OCI-LY1 (cell line): Measurements from ENCODE around the gene CHST11.

ENCODE experiments used
- H2AFZ ChIP-seq: fragments of 200-600 bp; sonication (generic), shearing (Covaris generic); 2 replicates; pipeline ENCODE4 v1.6.0; 2014; ENCODE audit warnings: antibody characterized with exemption, mild to moderate bottlenecking, low read length
- H3F3A ChIP-seq: fragments of 200-600 bp; sonication (generic), shearing (Covaris generic); 2 replicates; pipeline ENCODE4 v1.6.0; 2014; ENCODE audit warnings: mild to moderate bottlenecking, antibody characterized with exemption, low read length, moderate library complexity; ENCODE audit not compliant: insufficient read depth
- H3K27ac ChIP-seq: fragments of 200-600 bp; sonication (generic); 2 replicates; pipeline ENCODE4 v1.5.1; 2014; ENCODE audit warnings: low read length, mixed run types, mild to moderate bottlenecking, low read depth; ENCODE audit not compliant: poor library complexity, severe bottlenecking
- H3K27me3 ChIP-seq: fragments of 200-600 bp; sonication (generic); 2 replicates; pipeline ENCODE4 v1.6.0; 2014; ENCODE audit warnings: antibody characterized with exemption, mild to moderate bottlenecking, low read length, moderate library complexity; ENCODE audit not compliant: insufficient read depth
- H3K36me3 ChIP-seq: fragments of 200-600 bp; sonication (generic); 2 replicates; pipeline ENCODE4 v1.6.1; 2014; ENCODE audit warnings: mild to moderate bottlenecking, antibody characterized with exemption, low read length, moderate library complexity, mixed read lengths; ENCODE audit not compliant: insufficient read depth
- H3K4me1 ChIP-seq: fragments of 200-600 bp; sonication (generic); 2 replicates; pipeline ENCODE4 v1.5.1; 2014; ENCODE audit warnings: mild to moderate bottlenecking, low read length, moderate library complexity; ENCODE audit not compliant: insufficient read depth, severe bottlenecking
- H3K4me2 ChIP-seq: fragments of 200-600 bp; sonication (generic), shearing (Covaris generic); 2 replicates; pipeline ENCODE4 v1.6.1; 2014; ENCODE audit warnings: low read length
- H3K4me3 ChIP-seq: fragments of 200-600 bp; sonication (generic); 2 replicates; pipeline ENCODE4 v1.5.1; 2014; ENCODE audit warnings: low read length, low read depth, mild to moderate bottlenecking, mixed read lengths; ENCODE audit not compliant: poor library complexity, severe bottlenecking
- H3K79me2 ChIP-seq: fragments of 200-600 bp; shearing (Covaris generic); 2 replicates; pipeline ENCODE4 v1.6.1; 2016; ENCODE audit warnings: mixed run types, low read length, mixed read lengths; ENCODE audit not compliant: insufficient read depth
- H3K9ac ChIP-seq: fragments of 200-600 bp; sonication (generic), shearing (Covaris generic); 2 replicates; pipeline ENCODE4 v1.6.1; 2014; ENCODE audit warnings: mild to moderate bottlenecking, low read length, mixed read lengths
- H3K9me2 ChIP-seq: fragments of 200-600 bp; sonication (generic), shearing (Covaris generic); 2 replicates; pipeline ENCODE4 v1.6.1; 2014; ENCODE audit warnings: low read depth, mild to moderate bottlenecking, low read length, mixed read lengths
- H3K9me3 ChIP-seq: fragments of 200-600 bp; shearing (Covaris generic); 2 replicates; pipeline ENCODE4 v1.6.1; 2014; ENCODE audit warnings: low read length, mixed read lengths
- H4K20me1 ChIP-seq: fragments of 200-600 bp; sonication (generic), shearing (Covaris generic); 2 replicates; pipeline ENCODE4 v1.6.0; 2016; ENCODE audit warnings: mild to moderate bottlenecking, low read length; ENCODE audit not compliant: insufficient read depth
- CTCF ChIP-seq: fragments of 200-600 bp; sonication (generic), shearing (Covaris generic); IDR thresholded peaks from 2 replicates; pipeline ENCODE4 v1.5.1; 2017; ENCODE audit warnings: mild to moderate bottlenecking, antibody characterized with exemption, low read length, moderate library complexity, mixed read lengths
- EZH2 ChIP-seq: fragments of 200-600 bp; sonication (generic), shearing (Covaris generic); IDR thresholded peaks from 2 replicates; pipeline ENCODE4 v1.8.0; 2017; ENCODE audit warnings: borderline replicate concordance, mixed run types, mild to moderate bottlenecking, antibody characterized with exemption, low read length, moderate library complexity, mixed read lengths

Gene CHST11

GRCh38 chr12:104502638-104503037 lies 45.9 kb downstream of the CHST11 start:
- Histone ChIP-seq H4K20me1 (no peaks in the 10 kb centered on the region), H3K4me2 (no peak overlapping the region), H3F3A (no peaks in the 10 kb centered on the region), H3K9ac (no peak overlapping the region), H3K4me1 (peaks cover 41% of the 10 kb centered on the region), H3K27ac (no peak overlapping the region), H2AFZ (no peak overlapping the region), H3K36me3 (no peaks in the 10 kb centered on the region), H3K27me3 (no peaks in the 10 kb centered on the region), H3K4me3 (no peak overlapping the region), H3K9me2 (no peaks in the 10 kb centered on the region), H3K79me2 (no peaks in the 10 kb centered on the region), H3K9me3 (no peaks in the 10 kb centered on the region)
- TF ChIP-seq EZH2 (no peak), CTCF (no peak)

GRCh38 chr12:104503191-104503590 lies 46.4 kb downstream of the CHST11 start:
- TF ChIP-seq CTCF (no peak), EZH2 (no peak)
- Histone ChIP-seq H3K27ac (no peak overlapping the region), H3K4me3 (no peak overlapping the region), H3K79me2 (no peaks in the 10 kb centered on the region), H3K36me3 (no peaks in the 10 kb centered on the region), H3K27me3 (no peaks in the 10 kb centered on the region), H2AFZ (no peak overlapping the region), H4K20me1 (no peaks in the 10 kb centered on the region), H3K4me2 (no peak overlapping the region), H3K9me3 (no peaks in the 10 kb centered on the region), H3F3A (no peaks in the 10 kb centered on the region), H3K4me1 (peaks cover 46% of the 10 kb centered on the region), H3K9ac (no peak overlapping the region), H3K9me2 (no peaks in the 10 kb centered on the region)

DNA sequence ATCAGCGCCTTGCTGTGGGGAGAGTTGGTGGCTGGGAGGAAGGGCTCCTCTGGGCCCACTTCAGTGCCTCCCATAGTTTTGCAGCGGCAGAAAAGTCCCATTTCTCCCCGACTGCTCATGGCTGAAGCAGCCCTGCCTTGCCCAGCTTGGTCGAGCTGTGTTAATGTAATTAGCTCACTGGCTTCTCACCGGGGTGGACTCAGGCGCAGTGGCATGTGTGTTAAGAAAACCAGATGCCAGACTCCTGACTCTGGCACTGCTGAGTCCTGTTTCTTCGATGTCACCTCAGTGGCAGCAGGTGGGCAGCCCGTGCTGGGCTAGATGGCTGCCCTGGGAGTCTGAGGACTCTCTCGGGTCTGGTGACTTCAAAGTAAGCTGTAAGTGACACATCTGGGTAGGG lies 47.4 kb downstream of the CHST11 start:
- Histone ChIP-seq H3F3A (no peaks in the 10 kb centered on the region), H4K20me1 (no peaks in the 10 kb centered on the region), H3K4me1 (peaks cover 47% of the 10 kb centered on the region), H3K27me3 (no peaks in the 10 kb centered on the region), H3K27ac (no peak overlapping the region), H3K36me3 (no peaks in the 10 kb centered on the region), H3K4me2 (no peak overlapping the region), H3K79me2 (no peaks in the 10 kb centered on the region), H3K4me3 (no peak overlapping the region), H2AFZ (no peak overlapping the region), H3K9me3 (no peaks in the 10 kb centered on the region), H3K9me2 (no peaks in the 10 kb centered on the region), H3K9ac (no peak overlapping the region)
- TF ChIP-seq EZH2 = no peak

DNA sequence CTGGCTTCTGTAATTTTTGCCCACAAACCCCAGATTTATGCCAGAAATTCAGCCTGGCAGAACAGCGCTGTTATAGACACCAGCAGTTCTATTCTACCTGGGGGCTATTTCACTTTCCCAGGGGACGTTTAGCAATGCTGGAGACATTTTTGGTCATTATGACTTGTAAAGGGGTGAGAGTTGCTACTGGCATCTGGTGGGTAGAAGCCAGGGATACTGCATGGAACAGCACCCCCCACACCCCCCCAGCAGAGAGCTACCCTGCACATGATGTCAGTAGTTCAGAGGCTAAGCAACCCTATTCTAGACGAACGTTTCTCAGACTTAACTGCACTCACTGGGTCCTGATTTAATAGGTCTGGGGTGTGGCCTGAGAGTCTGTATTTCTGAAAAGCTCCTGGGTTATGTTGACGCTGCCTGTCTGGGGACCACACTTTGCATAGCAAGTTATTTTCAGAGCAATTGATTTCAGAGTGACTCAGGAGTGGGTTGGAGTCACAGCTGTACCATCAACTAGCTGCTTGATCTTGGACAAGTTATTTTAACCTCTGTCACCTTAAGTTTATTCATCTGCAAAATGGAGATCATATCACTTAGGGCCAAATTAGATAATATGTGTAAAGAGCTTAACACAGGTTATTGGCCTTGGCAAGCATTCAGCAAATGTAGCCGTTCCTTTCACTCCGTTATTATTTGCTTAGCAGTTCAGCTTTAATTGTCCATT lies 48.5 kb downstream of the CHST11 start:
- peak overlapping the region; percentile 23 for H3K4me2 ChIP-seq
- H3K27ac ChIP-seq = no peak overlapping the region
- no peaks in the 10 kb centered on the region for H4K20me1 ChIP-seq
- no peaks in the 10 kb centered on the region for H3K79me2 ChIP-seq
- H3K36me3 ChIP-seq = no peaks in the 10 kb centered on the region
- no peak overlapping the region for H3K4me3 ChIP-seq
- peaks cover 47% of the 10 kb centered on the region for H3K4me1 ChIP-seq
- no peaks in the 10 kb centered on the region for H3K27me3 ChIP-seq
- no peak overlapping the region for H2AFZ ChIP-seq
- H3F3A ChIP-seq = no peaks in the 10 kb centered on the region
- no peaks in the 10 kb centered on the region for H3K9me2 ChIP-seq
- TF ChIP-seq EZH2 (no peak), CTCF (no peak)
- no peaks in the 10 kb centered on the region for H3K9me3 ChIP-seq
- H3K9ac ChIP-seq = no peak overlapping the region
